Measurements from ENCODE around the gene SYNM. TPM values are rescaled to one million over a fixed set of nuclear protein-coding genes. Genes with fewer than 3 reads are reported as not detected.
"Not testable (repeated sequence)": the region's sequence is repeated elsewhere in the genome, so short reads cannot be mapped to it uniquely, and the experiment has no call there.

Gene SYNM
- 53.2 TPM for total RNA-seq

- H3K9me3 ChIP-seq (ENCODE audit: control insufficient read depth in 3 of 3, low read length in 3 of 3), result no peaks in the 10 kb centered on the region
- peak within 1 kb of the TSS; percentile 76 to 93 (median 87) for H3K4me3 ChIP-seq (ENCODE audit: low read length in 3 of 3)
- H3K4me1 ChIP-seq (ENCODE audit: control insufficient read depth in 3 of 3, insufficient read depth in 3 of 3, low read length in 3 of 3), result peaks cover 27 to 50% (median 29%) of the 10 kb centered on the region in 3 donors
- H3K9ac ChIP-seq (ENCODE audit: low read depth in 1 of 3, low read length in 3 of 3), result peak within 1 kb of the TSS; percentile 83 to 97 (median 93)
- H3K27ac ChIP-seq (ENCODE audit: low read depth, low read length), result peak within 1 kb of the TSS; percentile 93
- H3K27me3 ChIP-seq (ENCODE audit: control insufficient read depth in 3 of 3, insufficient read depth in 3 of 3, low read length in 3 of 3), result peaks cover 0 to 7% (median 2%) of the 10 kb centered on the region in 3 donors
- H3K36me3 ChIP-seq (ENCODE audit: control insufficient read depth in 3 of 3, insufficient read depth in 3 of 3, low read length in 3 of 3), result peaks cover 0 to 8% (median 3%) of the 10 kb centered on the region in 3 donors
These were observed at the start of gene SYNM for GRCh38 chr15:99104788-99105513. TSS of gene SYNM (plus strand) at chr15:99105080. CDS start at chr15:99105200, 120 bp downstream.

- Histone ChIP-seq H3K4me3 (ENCODE audit: low read length in 3 of 3) (no peak overlapping the region), H3K27ac (ENCODE audit: low read depth, low read length) (no peak overlapping the region), H3K36me3 (ENCODE audit: control insufficient read depth in 3 of 3, insufficient read depth in 3 of 3, low read length in 3 of 3) (no peaks in the 10 kb centered on the region), H3K9me3 (ENCODE audit: control insufficient read depth in 3 of 3, low read length in 3 of 3) (no peaks in the 10 kb centered on the region), H3K9ac (ENCODE audit: low read depth in 1 of 3, low read length in 3 of 3) (no peak overlapping the region), H3K4me1 (ENCODE audit: control insufficient read depth in 3 of 3, insufficient read depth in 3 of 3, low read length in 3 of 3) (peaks cover 15 to 31% (median 30%) of the 10 kb centered on the region in 3 donors), H3K27me3 (ENCODE audit: control insufficient read depth in 3 of 3, insufficient read depth in 3 of 3, low read length in 3 of 3) (no peaks in the 10 kb centered on the region)
These were observed 49.2 kb upstream of the SYNM start for GRCh38 chr15:99055555-99056134.

GRCh38 chr15:99057020-99057419, 47.9 kb upstream of the SYNM start:
- Histone ChIP-seq H3K9me3 (ENCODE audit: control insufficient read depth in 3 of 3, low read length in 3 of 3) (no peaks in the 10 kb centered on the region), H3K4me3 (ENCODE audit: low read length in 3 of 3) (no peak overlapping the region), H3K4me1 (ENCODE audit: control insufficient read depth in 3 of 3, insufficient read depth in 3 of 3, low read length in 3 of 3) (peaks cover 15 to 31% (median 30%) of the 10 kb centered on the region in 3 donors), H3K27ac (ENCODE audit: low read depth, low read length) (peak overlapping the region; percentile 88), H3K36me3 (ENCODE audit: control insufficient read depth in 3 of 3, insufficient read depth in 3 of 3, low read length in 3 of 3) (no peaks in the 10 kb centered on the region), H3K27me3 (ENCODE audit: control insufficient read depth in 3 of 3, insufficient read depth in 3 of 3, low read length in 3 of 3) (no peaks in the 10 kb centered on the region), H3K9ac (ENCODE audit: low read depth in 1 of 3, low read length in 3 of 3) (peak overlapping the region in 1 of 3 donors; percentile 74)

- Histone ChIP-seq H3K9ac (ENCODE audit: low read depth in 1 of 3, low read length in 3 of 3) (peak overlapping the region in 2 of 3 donors; percentile 66 to 74), H3K9me3 (ENCODE audit: control insufficient read depth in 3 of 3, low read length in 3 of 3) (no peaks in the 10 kb centered on the region), H3K36me3 (ENCODE audit: control insufficient read depth in 3 of 3, insufficient read depth in 3 of 3, low read length in 3 of 3) (no peaks in the 10 kb centered on the region), H3K27me3 (ENCODE audit: control insufficient read depth in 3 of 3, insufficient read depth in 3 of 3, low read length in 3 of 3) (no peaks in the 10 kb centered on the region), H3K27ac (ENCODE audit: low read depth, low read length) (peak overlapping the region; percentile 88), H3K4me1 (ENCODE audit: control insufficient read depth in 3 of 3, insufficient read depth in 3 of 3, low read length in 3 of 3) (peaks cover 15 to 31% (median 30%) of the 10 kb centered on the region in 3 donors), H3K4me3 (ENCODE audit: low read length in 3 of 3) (peak overlapping the region; percentile 14 to 75 (median 23))
These were observed 47.0 kb upstream of the SYNM start for GRCh38 chr15:99057697-99058420.

GRCh38 chr15:99058421-99058870, 46.4 kb upstream of the SYNM start:
- H3K27me3 ChIP-seq (ENCODE audit: control insufficient read depth in 3 of 3, insufficient read depth in 3 of 3, low read length in 3 of 3), result peaks cover 0 to under 1% (median 0%) of the 10 kb centered on the region in 3 donors
- peak overlapping the region; percentile 61 to 74 (median 73) for H3K9ac ChIP-seq (ENCODE audit: low read depth in 1 of 3, low read length in 3 of 3)
- H3K27ac ChIP-seq (ENCODE audit: low read depth, low read length), result peak overlapping the region; percentile 88
- peaks cover 15 to 28% (median 27%) of the 10 kb centered on the region in 3 donors for H3K4me1 ChIP-seq (ENCODE audit: control insufficient read depth in 3 of 3, insufficient read depth in 3 of 3, low read length in 3 of 3)
- H3K36me3 ChIP-seq (ENCODE audit: control insufficient read depth in 3 of 3, insufficient read depth in 3 of 3, low read length in 3 of 3), result no peaks in the 10 kb centered on the region
- no peaks in the 10 kb centered on the region for H3K9me3 ChIP-seq (ENCODE audit: control insufficient read depth in 3 of 3, low read length in 3 of 3)
- H3K4me3 ChIP-seq (ENCODE audit: low read length in 3 of 3), result peak overlapping the region; percentile 57 to 75 (median 65)

GRCh38 chr15:99059010-99059981, 45.6 kb upstream of the SYNM start:
- Histone ChIP-seq H3K9me3 (ENCODE audit: control insufficient read depth in 3 of 3, low read length in 3 of 3) (no peaks in the 10 kb centered on the region), H3K4me3 (ENCODE audit: low read length in 3 of 3) (peak overlapping the region; percentile 57 to 73 (median 61)), H3K4me1 (ENCODE audit: control insufficient read depth in 3 of 3, insufficient read depth in 3 of 3, low read length in 3 of 3) (peaks cover 15 to 23% (median 22%) of the 10 kb centered on the region in 3 donors), H3K27me3 (ENCODE audit: control insufficient read depth in 3 of 3, insufficient read depth in 3 of 3, low read length in 3 of 3) (peaks cover 0 to 2% (median 0%) of the 10 kb centered on the region in 3 donors), H3K9ac (ENCODE audit: low read depth in 1 of 3, low read length in 3 of 3) (peak overlapping the region; percentile 77 to 90 (median 89)), H3K27ac (ENCODE audit: low read depth, low read length) (peak overlapping the region; percentile 82), H3K36me3 (ENCODE audit: control insufficient read depth in 3 of 3, insufficient read depth in 3 of 3, low read length in 3 of 3) (no peaks in the 10 kb centered on the region)

- not testable (repeated sequence) for H3K4me3 ChIP-seq (ENCODE audit: low read length in 3 of 3); H3K9me3 ChIP-seq (ENCODE audit: control insufficient read depth in 3 of 3, low read length in 3 of 3); H3K27ac ChIP-seq (ENCODE audit: low read depth, low read length); H3K9ac ChIP-seq (ENCODE audit: low read depth in 1 of 3, low read length in 3 of 3); H3K36me3 ChIP-seq (ENCODE audit: control insufficient read depth in 3 of 3, insufficient read depth in 3 of 3, low read length in 3 of 3); H3K27me3 ChIP-seq (ENCODE audit: control insufficient read depth in 3 of 3, insufficient read depth in 3 of 3, low read length in 3 of 3)
- H3K4me1 ChIP-seq (ENCODE audit: control insufficient read depth in 3 of 3, insufficient read depth in 3 of 3, low read length in 3 of 3), result peaks cover 15 to 23% (median 22%) of the 10 kb centered on the region in 3 donors
These were observed 44.7 kb upstream of the SYNM start for GRCh38 chr15:99060186-99060585.

- Histone ChIP-seq H3K9ac (ENCODE audit: low read depth in 1 of 3, low read length in 3 of 3) (no peak overlapping the region), H3K27ac (ENCODE audit: low read depth, low read length) (no peak overlapping the region), H3K36me3 (ENCODE audit: control insufficient read depth in 3 of 3, insufficient read depth in 3 of 3, low read length in 3 of 3) (no peaks in the 10 kb centered on the region), H3K4me1 (ENCODE audit: control insufficient read depth in 3 of 3, insufficient read depth in 3 of 3, low read length in 3 of 3) (peaks cover 15 to 16% (median 15%) of the 10 kb centered on the region in 3 donors), H3K27me3 (ENCODE audit: control insufficient read depth in 3 of 3, insufficient read depth in 3 of 3, low read length in 3 of 3) (peaks cover 0 to 2% (median 0%) of the 10 kb centered on the region in 3 donors), H3K9me3 (ENCODE audit: control insufficient read depth in 3 of 3, low read length in 3 of 3) (no peaks in the 10 kb centered on the region), H3K4me3 (ENCODE audit: low read length in 3 of 3) (no peak overlapping the region)
These were observed 42.7 kb upstream of the SYNM start for GRCh38 chr15:99062226-99062625.

- H3K4me3 ChIP-seq (ENCODE audit: low read length in 3 of 3), result no peak overlapping the region
- H3K27me3 ChIP-seq (ENCODE audit: control insufficient read depth in 3 of 3, insufficient read depth in 3 of 3, low read length in 3 of 3), result peaks cover 0 to 2% (median 0%) of the 10 kb centered on the region in 3 donors
- H3K9me3 ChIP-seq (ENCODE audit: control insufficient read depth in 3 of 3, low read length in 3 of 3), result no peaks in the 10 kb centered on the region
- no peaks in the 10 kb centered on the region for H3K36me3 ChIP-seq (ENCODE audit: control insufficient read depth in 3 of 3, insufficient read depth in 3 of 3, low read length in 3 of 3)
- no peak overlapping the region for H3K27ac ChIP-seq (ENCODE audit: low read depth, low read length)
- no peaks in the 10 kb centered on the region for H3K4me1 ChIP-seq (ENCODE audit: control insufficient read depth in 3 of 3, insufficient read depth in 3 of 3, low read length in 3 of 3)
- H3K9ac ChIP-seq (ENCODE audit: low read depth in 1 of 3, low read length in 3 of 3), result no peak overlapping the region
These were observed 36.7 kb upstream of the SYNM start for GRCh38 chr15:99068186-99068585.

Data from skeletal muscle tissue (tissue), 4 donors.